HPDE6-E6E7 (cell line): ENCODE measurements around the gene ADGRF1.
A peak's percentile ranks its signal among the peaks of the same experiment; 100 is the strongest.
"Not testable (repeated sequence)": the region's sequence is repeated elsewhere in the genome, so short reads cannot be mapped to it uniquely, and the experiment has no call there.

ENCODE experiments used
- DNase-seq: peaks from one replicate; pipeline ENCODE4 v3.0.0; 2011; ENCODE audit warnings: missing footprints; ENCODE audit errors: extremely low spot score

ADGRF1 gene

GRCh38 chr6:47022191-47022590, 19.9 kb downstream of the ADGRF1 start:
- no peak for DNase-seq

- no peak for DNase-seq
Measured at GRCh38 chr6:47019941-47020340, 22.2 kb downstream of the ADGRF1 start.

- no peak for DNase-seq
Measured at GRCh38 chr6:47016909-47017308, 25.2 kb downstream of the ADGRF1 start.

GRCh38 chr6:47016261-47016660, 25.9 kb downstream of the ADGRF1 start:
- DNase-seq, result no peak

GRCh38 chr6:47014401-47014800, 27.7 kb downstream of the ADGRF1 start:
- no peak for DNase-seq

GRCh38 chr6:47009583-47009982, 32.5 kb downstream of the ADGRF1 start:
- no peak for DNase-seq

GRCh38 chr6:47008397-47008763, 33.8 kb downstream of the ADGRF1 start:
- DNase-seq, result no peak

- DNase-seq, result no peak
Measured at GRCh38 chr6:47007657-47008396, 34.3 kb downstream of the ADGRF1 start.

- no peak for DNase-seq
Measured at GRCh38 chr6:47005486-47005885, 36.6 kb downstream of the ADGRF1 start.

GRCh38 chr6:47004463-47004862, 37.7 kb downstream of the ADGRF1 start:
- no peak for DNase-seq

- DNase-seq, result no peak
Measured at GRCh38 chr6:47000842-47001241, 41.3 kb downstream of the ADGRF1 start.

GRCh38 chr6:46998436-46999017, 43.6 kb downstream of the ADGRF1 start:
- no peak for DNase-seq

- no peak for DNase-seq
Measured at GRCh38 chr6:46997646-46998045, 44.5 kb downstream of the ADGRF1 start.

- no peak for DNase-seq
Measured at GRCh38 chr6:46996860-46997641, 45.1 kb downstream of the ADGRF1 start.

GRCh38 chr6:46994933-46995332, 47.2 kb downstream of the ADGRF1 start:
- DNase-seq, result no peak

GRCh38 chr6:46993846-46994245, 48.3 kb downstream of the ADGRF1 start:
- peak; percentile 93 for DNase-seq

- not testable (repeated sequence) for DNase-seq
Measured at GRCh38 chr6:46992391-46992790, 49.7 kb downstream of the ADGRF1 start.

GRCh38 chr6:46990818-46991510, 51.2 kb downstream of the ADGRF1 start:
- peak; percentile 23 for DNase-seq

- DNase-seq, result no peak
Measured at GRCh38 chr6:46990031-46990644, 52.0 kb downstream of the ADGRF1 start.

GRCh38 chr6:46989398-46989797, 52.7 kb downstream of the ADGRF1 start:
- no peak for DNase-seq

- DNase-seq, result no peak
Measured at GRCh38 chr6:46985943-46986342, 56.2 kb downstream of the ADGRF1 start.

GRCh38 chr6:46983007-46983411, 59.1 kb downstream of the ADGRF1 start:
- no peak for DNase-seq
